Effector CD8-positive, alpha-beta T cell (primary cell): ENCODE data around the gene TNRC6A.
"Not testable (repeated sequence)": the region's sequence is repeated elsewhere in the genome, so short reads cannot be mapped to it uniquely, and the experiment has no call there.

Experiments
- DNase-seq: peaks from one replicate; lab custom pipeline; 2025; lab: John Stamatoyannopoulos, UW

The TNRC6A gene

DNA sequence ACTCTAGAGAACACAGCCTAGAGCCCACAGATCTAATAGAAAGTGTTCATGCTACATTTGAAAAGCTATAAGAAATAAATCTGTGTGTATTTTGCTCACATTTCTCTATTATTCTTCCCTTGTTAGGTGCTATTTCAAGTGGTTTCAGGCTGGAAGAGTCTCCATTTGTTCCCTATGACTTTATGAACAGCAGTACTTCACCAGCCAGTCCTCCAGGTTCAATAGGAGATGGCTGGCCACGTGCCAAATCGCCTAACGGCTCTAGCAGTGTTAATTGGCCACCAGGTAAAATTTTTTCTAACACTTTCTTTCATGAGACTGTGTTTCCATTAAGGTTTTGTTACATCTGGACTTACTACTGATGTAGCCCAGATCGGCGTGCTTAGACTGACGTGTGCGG lies 85.6 kb downstream of the TNRC6A start:
- no peak for DNase-seq

DNA sequence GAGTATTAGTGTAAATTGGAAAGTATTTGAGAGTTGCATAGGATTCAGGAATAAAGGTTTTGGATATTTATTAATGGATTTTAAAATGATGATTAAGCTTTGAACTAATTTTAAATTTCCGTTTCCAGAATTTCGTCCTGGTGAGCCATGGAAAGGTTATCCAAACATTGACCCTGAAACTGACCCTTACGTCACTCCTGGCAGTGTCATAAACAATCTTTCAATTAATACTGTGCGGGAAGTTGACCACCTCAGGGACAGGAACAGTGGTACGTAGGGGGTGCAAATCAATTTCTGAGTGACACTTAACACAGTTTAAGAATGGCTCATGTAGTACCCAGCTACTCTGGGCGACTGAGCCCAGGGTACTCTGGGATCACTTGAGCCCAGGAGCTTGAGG lies 87.2 kb downstream of the TNRC6A start:
- no peak for DNase-seq

DNA sequence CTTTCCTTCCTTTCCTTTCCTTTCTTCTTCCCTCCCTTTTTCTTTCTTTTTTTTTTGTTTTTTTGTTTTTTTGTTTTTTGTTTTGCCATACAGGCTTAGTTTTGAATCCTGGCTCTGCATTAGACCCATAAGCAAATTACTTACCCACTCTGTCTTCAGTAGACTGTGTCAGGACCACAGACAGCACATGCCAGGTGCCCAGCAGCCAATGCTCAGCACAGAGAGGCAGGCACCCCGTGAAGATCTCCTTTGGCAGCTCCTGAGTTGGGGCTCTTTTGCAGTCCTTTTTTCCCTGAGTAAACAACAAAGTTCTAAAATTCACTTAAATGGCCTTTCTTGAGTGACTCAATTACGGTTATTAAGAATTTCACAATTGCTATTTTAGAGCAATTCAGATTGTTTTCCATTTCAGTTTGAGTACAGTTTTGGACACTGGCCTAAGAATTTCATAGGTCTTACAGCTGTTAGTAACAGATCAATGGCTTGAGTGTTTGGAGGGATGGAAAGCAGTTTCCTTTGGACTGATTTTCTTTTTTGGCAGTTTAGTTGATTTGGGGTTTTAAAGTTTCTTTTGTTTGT lies 90.1 kb downstream of the TNRC6A start:
- no peak for DNase-seq

DNA sequence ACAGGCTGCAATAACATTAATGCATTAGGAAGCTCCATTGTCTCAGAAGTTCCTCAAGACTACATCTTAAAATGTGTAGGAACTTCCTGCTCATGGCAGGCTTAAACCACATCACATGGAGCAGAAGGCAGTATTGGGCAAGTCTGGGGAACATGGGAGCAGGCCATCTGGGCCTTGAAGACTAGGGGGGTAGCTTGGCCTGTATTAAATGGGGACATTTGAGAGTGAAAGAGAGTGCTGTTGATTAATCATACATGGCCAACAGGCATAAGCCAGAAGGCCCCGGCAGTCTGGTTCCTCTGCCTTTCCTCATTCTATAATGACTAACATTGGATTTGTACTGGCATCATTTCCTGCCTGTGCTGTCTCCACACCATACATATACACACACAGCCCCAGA lies 91.1 kb downstream of the TNRC6A start:
- no peak for DNase-seq

DNA sequence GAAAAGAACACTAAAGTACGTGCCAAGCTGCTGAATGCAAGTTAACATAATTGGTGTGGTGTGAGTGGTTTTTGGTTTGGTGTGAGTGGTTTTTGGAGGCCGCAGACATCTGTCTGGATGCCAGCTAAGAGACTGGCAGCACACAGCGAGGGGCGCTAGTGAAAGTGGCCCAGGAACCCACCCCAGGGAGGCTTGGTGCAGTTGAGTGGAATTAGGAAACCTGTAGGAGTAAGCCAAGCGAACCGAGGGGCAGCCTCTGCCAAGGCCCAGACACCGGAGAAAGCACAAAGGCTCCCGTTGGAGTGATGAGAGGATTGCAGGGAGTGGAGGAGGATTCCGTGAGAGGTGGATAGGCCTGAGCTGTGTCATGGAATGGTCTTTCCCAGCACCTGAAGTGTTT lies 91.7 kb downstream of the TNRC6A start:
- no peak for DNase-seq

DNA sequence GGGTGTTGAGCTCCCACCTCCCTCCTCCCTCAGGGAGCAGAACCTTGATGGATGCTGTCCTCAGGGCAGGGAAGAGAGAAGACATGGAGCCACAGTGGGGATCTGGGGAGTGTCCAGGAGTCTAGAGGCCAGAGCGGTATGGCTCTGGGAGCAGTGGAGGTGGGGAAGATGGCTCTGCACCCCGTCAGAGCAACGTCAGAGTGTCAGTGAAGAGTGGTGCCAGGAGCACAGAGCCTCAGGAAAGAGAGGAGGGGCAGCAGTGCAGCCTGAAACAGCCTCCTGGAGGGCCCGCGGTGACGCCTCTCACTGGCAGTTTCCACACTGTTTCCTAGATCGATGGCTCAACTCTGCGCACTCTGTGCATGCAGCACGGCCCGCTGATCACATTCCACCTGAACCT lies 93.1 kb downstream of the TNRC6A start:
- DNase-seq: no peak

DNA sequence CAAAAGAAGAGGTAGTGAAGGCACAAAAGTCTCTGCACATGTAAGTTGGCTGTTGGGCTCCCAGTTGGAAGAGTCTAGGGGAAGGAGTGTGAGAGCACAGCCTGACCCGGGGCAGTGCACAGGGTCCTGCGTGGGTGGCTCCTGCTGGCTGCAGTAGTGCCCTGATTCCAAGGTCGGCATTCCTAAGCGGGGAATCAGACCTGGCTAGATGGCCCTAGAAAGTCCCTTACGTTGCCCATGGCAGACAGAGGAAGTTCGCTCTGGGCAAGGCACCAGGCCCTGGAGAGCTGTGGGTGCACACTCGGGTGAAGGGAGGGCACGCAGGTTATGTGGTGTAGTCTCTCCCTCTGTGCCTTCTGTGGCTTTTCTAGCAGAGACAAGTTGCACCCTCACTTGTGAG lies 93.5 kb downstream of the TNRC6A start:
- no peak for DNase-seq

DNA sequence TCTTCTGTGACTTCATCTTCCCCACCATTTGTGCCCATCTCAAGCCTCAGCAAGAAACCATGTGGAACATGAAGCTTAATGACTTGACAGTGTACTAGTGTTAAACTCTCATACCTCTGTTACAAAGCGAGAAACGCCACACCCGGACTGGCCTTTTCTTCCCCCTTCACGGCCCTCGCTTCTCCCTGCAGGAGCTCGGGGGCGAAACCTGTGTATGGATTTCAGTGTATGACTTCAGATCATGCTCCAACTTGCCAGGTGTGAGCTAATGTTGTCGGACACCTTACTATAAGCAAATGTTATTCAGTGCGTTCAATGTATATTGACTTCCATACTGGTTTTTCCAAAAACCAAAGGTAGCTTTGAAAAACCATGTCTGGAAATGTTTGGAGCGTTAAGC lies 96.2 kb downstream of the TNRC6A start:
- DNase-seq: no peak

DNA sequence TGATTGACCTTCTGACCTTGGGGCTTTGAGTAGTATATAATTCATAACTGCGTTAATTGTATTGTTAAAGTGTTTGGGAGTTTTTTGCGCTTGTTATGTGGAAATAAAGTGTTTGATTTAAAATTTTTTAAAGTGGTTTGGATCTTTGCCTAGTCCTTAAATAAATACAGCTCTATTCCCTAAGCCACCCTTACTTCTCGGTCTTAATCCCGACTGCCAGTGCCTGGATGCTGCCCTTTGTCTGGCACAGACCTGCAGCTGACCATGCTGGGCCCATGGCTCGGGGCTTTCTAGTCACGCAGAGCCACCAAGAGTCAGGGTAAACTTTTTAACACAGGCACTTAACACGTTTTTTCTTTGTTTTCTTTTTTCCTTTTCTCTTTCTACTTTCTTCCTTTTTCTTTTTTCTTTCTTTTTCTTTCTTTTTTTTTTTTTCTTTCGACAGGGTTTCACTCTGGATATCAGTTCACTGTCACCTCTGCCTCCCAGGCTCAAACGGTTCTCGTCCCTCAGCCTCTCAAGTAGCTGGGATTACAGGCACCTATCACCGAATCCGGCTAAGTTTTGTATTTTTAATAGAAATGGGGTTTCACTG lies 96.7 kb downstream of the TNRC6A start:
- no peak for DNase-seq

DNA sequence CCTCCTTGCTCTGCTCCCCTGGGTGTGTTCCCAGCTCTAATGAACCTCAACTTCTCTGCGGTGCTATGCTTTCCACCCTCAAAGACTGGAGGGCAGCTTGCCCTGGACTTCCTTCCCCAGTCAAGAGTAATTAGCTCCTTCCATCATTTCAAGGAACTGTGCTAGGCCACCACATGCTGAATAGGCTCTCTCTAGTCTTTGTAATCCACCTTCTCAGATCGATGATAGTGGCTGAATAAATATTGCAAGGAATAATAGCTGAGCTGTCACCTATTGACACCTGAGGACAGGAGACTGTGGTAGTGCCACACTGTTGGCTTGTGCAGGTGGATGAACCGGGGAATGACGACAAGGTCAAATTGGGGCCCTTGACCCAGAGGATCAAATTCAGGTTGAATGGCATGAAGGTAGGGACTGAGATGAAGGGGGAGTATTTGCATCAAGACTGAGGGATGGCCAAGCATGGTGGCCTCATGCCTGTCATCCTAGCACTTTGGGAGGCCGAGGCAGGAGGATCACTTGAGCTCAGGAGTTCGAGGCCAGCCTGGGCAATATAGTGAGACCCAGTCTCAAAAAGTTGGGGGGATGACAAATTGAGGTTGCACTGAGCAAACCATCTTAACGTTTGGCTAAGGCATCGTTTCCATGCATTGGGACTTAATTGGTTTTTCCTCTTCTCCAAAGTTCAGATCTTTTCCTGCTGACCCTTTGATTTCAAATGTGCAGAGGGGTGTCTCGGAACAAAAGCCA lies 97.5 kb downstream of the TNRC6A start:
- DNase-seq: no peak

DNA sequence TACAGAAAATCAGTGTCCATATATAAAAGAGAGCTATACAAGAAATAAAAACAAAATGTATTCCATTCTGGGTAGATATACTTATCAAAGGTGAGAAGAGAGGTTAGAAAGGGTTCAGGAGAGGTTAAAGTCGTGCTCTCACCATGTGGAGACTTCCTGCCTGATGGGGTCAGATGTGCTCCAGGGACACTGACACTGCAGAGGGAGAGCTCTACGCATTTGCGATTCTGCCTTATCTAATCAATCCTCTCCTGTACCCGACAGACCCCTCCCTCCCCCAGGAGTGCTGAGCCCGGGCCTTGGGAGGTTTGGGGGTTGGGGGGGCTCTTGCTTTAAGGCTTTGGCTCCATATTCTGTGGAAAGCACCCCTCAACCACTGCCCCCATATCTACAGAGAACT lies 99.7 kb downstream of the TNRC6A start:
- DNase-seq: no peak

DNA sequence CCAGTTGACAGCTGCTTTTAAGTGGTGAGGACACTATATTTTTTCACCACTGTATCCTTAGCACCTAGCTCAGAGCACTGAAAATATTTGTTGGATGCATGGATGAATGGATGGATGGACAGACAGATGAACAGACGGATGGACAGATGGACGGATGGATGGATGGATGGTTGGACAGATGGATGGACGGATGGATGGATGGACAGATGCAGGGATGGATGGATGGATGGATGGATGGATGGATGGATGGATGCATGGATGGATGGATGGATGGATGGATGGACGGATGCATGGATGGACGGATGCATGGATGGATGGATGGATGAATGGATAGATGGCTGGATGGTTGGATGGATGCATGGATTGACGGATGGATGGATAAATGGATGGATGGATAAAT lies 103.9 kb downstream of the TNRC6A start:
- DNase-seq: no peak

DNA sequence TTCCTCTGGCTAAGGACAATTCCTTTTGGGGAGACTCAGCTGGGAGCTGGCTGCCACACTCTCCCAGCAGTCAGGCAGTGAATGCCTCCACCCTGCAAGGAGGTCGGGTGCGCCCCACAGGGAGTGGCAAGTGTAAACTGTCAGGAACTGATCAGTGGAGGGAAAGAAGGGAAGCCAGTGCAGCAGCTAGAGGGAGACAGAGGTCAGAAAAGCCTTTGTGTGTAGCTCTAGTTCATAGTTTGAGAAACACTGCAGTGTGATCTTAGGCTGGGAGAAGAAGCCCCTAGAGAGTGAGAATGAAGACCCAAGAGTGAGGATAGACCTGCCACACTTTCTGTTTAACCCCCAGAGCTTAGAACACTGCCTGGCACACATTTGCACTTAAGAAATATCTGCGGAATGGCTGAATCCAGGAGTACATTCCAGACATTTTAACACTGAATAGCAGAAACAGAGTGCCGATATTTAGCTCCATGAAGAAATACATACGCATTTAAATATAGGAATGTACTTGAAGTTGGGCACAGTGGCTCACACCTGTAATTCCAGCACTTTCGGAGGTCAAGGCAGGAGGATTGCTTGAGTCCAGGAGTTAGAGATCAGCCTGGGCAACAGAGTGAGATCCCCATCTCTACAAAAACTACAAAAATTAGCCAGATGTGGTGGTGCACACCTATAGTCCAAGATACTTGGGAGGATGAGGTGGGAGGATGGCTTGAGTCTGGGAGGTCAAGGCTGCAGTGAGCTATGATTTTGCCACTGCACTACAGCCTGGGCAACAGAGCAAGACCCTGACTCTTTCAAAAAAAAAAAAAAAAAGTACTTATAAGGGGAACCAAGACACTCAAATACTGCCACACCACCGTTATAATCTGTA lies 105.2 kb downstream of the TNRC6A start:
- no peak for DNase-seq

DNA sequence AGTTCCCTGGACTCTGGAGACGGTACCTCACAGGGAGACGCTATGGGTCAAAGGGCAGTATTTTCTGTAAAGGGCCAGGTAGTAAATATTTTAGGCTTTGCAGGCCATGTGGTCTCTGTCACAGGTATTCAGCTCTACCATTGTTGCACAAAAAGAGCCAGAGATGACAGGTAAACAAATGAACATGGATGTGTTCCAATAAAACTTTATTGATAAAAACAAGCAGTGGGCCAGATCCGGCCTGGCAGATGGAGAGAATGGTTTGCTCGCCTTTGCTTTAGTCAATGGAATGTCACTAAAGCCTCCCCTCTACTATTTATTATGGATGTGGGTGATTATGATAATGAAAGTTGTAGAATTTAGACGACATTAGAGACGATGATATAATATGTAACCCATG lies 107.4 kb downstream of the TNRC6A start:
- DNase-seq: no peak

DNA sequence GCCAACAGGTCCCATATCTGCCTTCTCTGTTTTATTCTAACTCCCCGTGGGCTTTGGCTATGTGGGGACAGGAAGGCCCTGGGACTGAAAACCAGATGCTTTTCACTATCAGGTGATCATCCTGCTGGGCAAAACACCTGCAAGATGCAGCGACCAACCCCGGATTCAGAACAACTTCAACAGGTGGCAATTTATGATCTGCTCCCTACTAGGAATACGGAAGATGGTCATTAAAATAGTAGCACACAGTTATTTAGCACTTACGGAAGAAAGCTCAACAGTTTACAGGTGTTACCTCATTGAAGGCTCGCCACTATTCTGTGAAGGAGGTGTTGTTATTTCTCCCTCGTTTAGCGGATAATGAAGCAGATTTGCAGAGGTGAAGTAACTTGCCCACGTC lies 108.5 kb downstream of the TNRC6A start:
- DNase-seq: no peak

DNA sequence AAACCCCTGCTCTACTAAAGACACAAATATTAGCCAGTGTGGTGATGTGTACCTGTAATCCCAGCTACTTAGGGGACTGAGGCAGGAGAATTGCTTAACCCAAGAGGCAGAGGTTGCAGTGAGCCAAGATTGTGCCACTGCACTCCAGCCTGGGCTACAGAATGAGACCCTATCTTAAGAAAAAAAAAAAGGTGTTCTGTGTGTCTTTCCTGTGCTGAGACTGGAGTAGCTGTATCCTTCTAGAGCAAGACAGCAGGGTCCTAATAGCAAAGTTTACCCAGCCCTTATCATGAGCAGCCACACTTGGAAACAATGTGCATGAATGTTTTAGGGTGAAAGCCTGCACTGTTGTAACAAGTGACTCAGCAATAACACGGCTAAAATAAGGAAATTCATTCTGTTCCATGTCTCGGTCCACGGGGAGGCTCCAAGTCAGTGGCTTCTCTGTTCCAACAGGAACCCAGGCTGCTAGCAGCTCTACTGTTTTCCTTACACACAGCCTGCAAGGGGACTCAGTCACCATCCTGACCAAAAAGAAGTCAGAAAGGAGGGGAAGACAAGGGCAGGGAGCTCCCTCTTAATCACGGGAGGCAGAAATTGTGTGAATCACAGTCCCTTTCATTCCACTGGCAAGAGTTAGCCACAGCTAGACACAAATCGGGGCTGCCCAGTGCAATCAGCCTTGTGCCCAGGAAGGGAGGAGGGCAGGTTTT lies 109.3 kb downstream of the TNRC6A start:
- no peak for DNase-seq

DNA sequence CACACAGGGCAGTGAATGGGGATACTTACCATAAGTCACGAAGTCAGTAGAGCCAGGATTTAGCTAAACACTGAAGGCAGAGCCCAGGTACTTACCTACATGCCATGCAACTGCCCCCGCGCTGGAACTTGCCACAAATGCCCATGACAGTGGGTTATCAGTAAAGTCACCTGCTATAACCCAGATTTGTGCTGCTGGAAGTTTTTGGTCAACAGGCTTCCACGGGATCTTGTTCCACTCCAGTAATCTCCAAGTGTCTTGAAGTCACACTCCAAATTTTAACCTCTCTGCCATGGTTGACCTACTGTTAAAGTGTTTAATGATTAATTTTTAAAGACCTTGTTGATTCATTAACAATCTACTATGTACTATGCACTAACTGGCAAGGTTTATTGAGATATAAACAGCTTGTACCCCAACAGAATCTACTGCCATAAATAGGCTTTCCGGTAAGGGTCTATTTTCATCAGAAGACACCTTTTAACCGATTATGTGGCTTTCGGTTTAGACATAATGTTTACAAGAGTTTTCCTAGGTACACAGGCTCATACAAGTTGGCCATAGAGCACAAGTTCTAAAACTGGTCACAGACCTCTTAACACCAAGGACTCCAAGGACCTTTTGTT lies 110.0 kb downstream of the TNRC6A start:
- DNase-seq: no peak

DNA sequence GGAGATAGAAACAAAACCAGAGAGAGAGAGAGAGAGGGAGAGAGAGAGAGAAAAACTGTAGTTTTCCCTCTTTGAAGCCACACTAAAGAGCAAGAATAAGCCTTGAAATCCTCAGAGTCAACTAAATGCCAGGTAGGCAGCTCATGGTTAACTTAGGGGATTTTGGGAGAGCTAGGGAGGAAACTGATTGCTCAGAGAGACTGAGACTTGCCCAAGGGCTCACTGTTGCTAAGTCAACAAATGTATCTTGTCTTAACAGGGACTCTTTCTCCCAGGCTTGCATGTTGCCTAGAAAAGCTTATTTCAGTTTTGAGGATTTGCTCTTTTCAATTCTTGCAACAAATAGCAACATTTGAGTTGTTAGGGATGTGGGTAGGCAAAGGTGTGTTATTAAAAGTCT lies 111.8 kb downstream of the TNRC6A start:
- DNase-seq: no peak

DNA sequence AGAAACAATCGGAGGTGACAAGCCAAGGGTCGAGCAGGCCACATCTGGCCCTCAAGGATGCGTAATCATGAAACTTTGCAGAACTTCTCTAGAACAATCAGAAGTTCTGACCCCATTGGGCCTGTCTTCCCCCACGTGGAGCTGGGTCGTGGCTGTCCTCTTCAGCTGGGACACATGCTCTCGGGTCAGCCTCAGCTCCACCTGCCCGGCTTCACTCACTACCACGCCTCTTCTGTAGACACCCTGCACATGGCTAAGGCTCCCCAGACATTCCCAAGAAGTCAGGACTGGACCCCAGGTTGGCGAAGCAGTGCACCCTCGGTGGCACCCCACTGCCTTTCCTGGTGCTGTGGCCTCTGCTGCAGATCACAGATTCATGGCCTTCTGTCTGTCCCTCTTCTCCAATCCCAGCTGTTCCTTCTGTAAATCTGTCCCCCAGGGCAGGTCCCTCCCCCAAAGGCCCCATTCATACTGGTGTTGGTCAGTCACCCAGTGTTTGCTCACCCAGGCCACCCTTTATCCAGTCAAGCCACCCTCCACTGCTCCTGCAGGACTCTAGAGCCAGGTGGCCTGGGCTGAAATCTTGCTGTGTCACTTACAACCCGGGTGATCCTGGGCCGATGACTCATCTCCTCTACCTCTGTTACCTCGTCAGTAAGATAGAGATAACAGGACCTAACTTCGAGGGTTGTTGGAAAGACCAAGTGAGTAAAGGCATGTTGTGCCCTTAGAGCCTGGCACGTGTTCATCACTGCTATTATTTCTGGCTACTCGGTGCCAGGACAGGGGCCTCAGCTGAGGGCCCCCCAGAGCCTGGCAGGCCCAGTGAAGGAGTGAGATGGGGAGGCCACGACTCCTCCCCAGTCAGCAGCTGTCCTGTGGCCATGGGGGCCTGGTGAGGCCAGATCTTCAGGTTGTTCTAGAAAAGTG lies 114.9 kb downstream of the TNRC6A start:
- no peak for DNase-seq

DNA sequence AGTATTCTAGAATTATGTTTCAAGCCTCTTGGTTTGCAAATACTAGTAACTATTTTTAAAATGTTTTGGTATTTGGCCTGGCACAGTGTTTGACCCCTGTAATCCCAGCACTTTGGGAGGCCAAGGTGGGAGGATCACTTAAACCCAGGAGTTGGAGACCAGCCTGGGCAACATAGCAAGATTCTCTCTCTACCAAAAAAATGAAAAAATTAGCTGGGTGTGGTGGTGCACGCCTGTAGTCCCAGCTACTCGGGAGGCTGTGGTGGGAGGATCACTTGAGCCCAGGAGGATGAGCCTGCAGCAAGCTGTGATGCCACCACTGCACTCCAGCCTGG lies 115.5 kb downstream of the TNRC6A start:
- not testable (repeated sequence) for DNase-seq
